Trophoblast cell (in vitro differentiated cells and primary cell): ENCODE results near the gene MAP3K4.

Experiments used
- DNase-seq, 2 donors: peaks; one replicate each; pipeline ENCODE4 v3.0.0-alpha.2; 2016
- H2AFZ ChIP-seq: 2 replicates; pipeline ENCODE4 v1.6.1; 2013; ENCODE audit warnings: low read length, moderate library complexity, mild to moderate bottlenecking; ENCODE audit not compliant: insufficient read depth, poor library complexity
- H2AK5ac ChIP-seq: 2 replicates; pipeline ENCODE4 v1.6.1; 2013; ENCODE audit warnings: mild to moderate bottlenecking, low read length
- H2BK120ac ChIP-seq: 2 replicates; pipeline ENCODE4 v1.6.1; 2013; ENCODE audit warnings: low read length, mild to moderate bottlenecking, moderate library complexity; ENCODE audit not compliant: insufficient read depth, poor library complexity
- H2BK12ac ChIP-seq: 2 replicates; pipeline ENCODE4 v1.6.1; 2013; ENCODE audit warnings: mild to moderate bottlenecking, low read length, moderate library complexity
- H2BK5ac ChIP-seq: 2 replicates; pipeline ENCODE4 v1.6.1; 2013; ENCODE audit warnings: low read length, low read depth, moderate library complexity, mild to moderate bottlenecking; ENCODE audit not compliant: poor library complexity
- H3K14ac ChIP-seq: 2 replicates; pipeline ENCODE4 v1.6.1; 2013; ENCODE audit warnings: mild to moderate bottlenecking, low read length
- H3K18ac ChIP-seq: 2 replicates; pipeline ENCODE4 v1.6.1; 2013; ENCODE audit warnings: mild to moderate bottlenecking, low read length
- H3K23ac ChIP-seq: 2 replicates; pipeline ENCODE4 v1.6.1; 2013; ENCODE audit warnings: low read length
- H3K27ac ChIP-seq: 2 replicates; pipeline ENCODE4 v1.5.1; 2013; ENCODE audit warnings: low read depth, mild to moderate bottlenecking, inconsistent platforms, low read length, moderate library complexity
- H3K27me3 ChIP-seq: 2 replicates; pipeline ENCODE4 v1.6.1; 2013; ENCODE audit warnings: inconsistent platforms, mild to moderate bottlenecking, low read length, moderate library complexity; ENCODE audit not compliant: insufficient read depth
- H3K36me3 ChIP-seq, 2 experiments: 1 replicate in 1 of 2; 2 replicates in 1 of 2; pipeline ENCODE4 v1.6.1; 2013; ENCODE audit warnings: low read length in 2 of 2, mild to moderate bottlenecking in 2 of 2, moderate library complexity in 1 of 2; ENCODE audit not compliant: insufficient read depth in 2 of 2, control insufficient read depth in 1 of 2
- H3K4ac ChIP-seq: 2 replicates; pipeline ENCODE4 v1.6.1; 2013; ENCODE audit warnings: low read depth, mild to moderate bottlenecking, low read length, moderate library complexity
- H3K4me1 ChIP-seq, 2 experiments: 1 replicate in 1 of 2; 2 replicates in 1 of 2; pipeline ENCODE4 v1.6.1; 2013; ENCODE audit warnings: low read length in 2 of 2, mild to moderate bottlenecking in 2 of 2, moderate library complexity in 1 of 2; ENCODE audit not compliant: insufficient read depth in 2 of 2, control insufficient read depth in 1 of 2
- H3K4me2 ChIP-seq: 2 replicates; pipeline ENCODE4 v1.6.1; 2013; ENCODE audit warnings: inconsistent platforms, mild to moderate bottlenecking, low read length, moderate library complexity
- H3K4me3 ChIP-seq: 2 replicates; pipeline ENCODE4 v1.5.1; 2013; ENCODE audit warnings: mild to moderate bottlenecking, low read depth, low read length, inconsistent platforms
- H3K79me1 ChIP-seq: one replicate; pipeline ENCODE4 v1.6.1; 2013; ENCODE audit warnings: low read length
- H3K79me2 ChIP-seq: 2 replicates; pipeline ENCODE4 v1.6.1; 2013; ENCODE audit warnings: low read length, mild to moderate bottlenecking; ENCODE audit not compliant: control insufficient read depth, insufficient read depth, poor library complexity
- H3K9ac ChIP-seq: 2 replicates; pipeline ENCODE4 v1.6.1; 2013; ENCODE audit warnings: mild to moderate bottlenecking, low read length
- H3K9me3 ChIP-seq: 2 replicates; pipeline ENCODE4 v1.6.1; 2013; ENCODE audit warnings: low read depth, mild to moderate bottlenecking, control low read depth, inconsistent platforms, low read length; ENCODE audit not compliant: insufficient read depth
- H4K12ac ChIP-seq: 2 replicates; pipeline ENCODE4 v1.6.1; 2013; ENCODE audit warnings: low read depth, mild to moderate bottlenecking, low read length, moderate library complexity
- H4K8ac ChIP-seq: 2 replicates; pipeline ENCODE4 v1.6.1; 2013; ENCODE audit warnings: low read depth, mild to moderate bottlenecking, low read length, moderate library complexity
- H4K91ac ChIP-seq: one replicate; pipeline ENCODE4 v1.6.1; 2013; ENCODE audit warnings: low read depth, mild to moderate bottlenecking, low read length, moderate library complexity
- WGBS: extraction: QIAGEN DNeasy Blood & Tissue Kit; methylation state at CpG from one replicate; pipeline ENCODE4 v1.1.7; 2013; ENCODE audit warnings: missing lambda C conversion rate; ENCODE audit not compliant: insufficient read length, insufficient coverage; ENCODE audit errors: extremely low coverage; 5-methylcytosine and 5-hydroxymethylcytosine counted together

The MAP3K4 gene

DNA sequence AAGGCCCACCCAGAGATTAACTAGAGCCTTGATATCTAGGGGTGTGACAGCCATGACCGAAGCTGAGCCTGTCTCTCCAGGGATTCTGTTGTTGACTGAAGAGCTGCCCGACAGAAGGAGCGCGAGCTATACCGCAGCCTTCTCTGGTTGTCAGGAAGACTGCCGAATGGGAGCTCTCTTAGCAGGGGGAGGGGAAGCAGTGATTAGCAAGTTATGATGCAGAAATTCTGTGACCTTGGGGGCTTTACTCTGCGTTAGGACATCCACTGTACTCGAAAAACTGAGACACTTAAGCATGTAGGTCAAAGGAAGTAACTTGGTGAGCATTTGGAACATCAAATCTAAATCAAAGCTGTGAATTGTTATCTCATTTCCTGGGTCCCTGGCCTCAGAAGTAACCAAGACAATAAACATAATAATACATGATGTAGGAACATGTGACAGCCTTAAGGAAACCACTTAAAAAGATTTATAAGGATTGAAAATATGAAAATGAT is 84.7 kb downstream of the MAP3K4 start:
- Histone ChIP-seq H4K8ac (no peak overlapping the region), H2BK120ac (no peak overlapping the region), H3K36me3 (peaks cover 12 to 15% of the 10 kb centered on the region in 2 experiments), H3K27me3 (no peaks in the 10 kb centered on the region), H3K4me3 (no peak overlapping the region), H4K91ac (no peak overlapping the region), H3K4me1 (no peaks in the 10 kb centered on the region), H3K9me3 (peaks cover 2% of the 10 kb centered on the region), H3K79me2 (no peaks in the 10 kb centered on the region), H2BK12ac (no peak overlapping the region), H3K4me2 (no peak overlapping the region), H3K4ac (no peak overlapping the region), H2BK5ac (no peak overlapping the region), H3K23ac (no peak overlapping the region), H2AK5ac (no peak overlapping the region), H3K18ac (no peak overlapping the region), H4K12ac (no peak overlapping the region), H3K9ac (no peak overlapping the region), H3K27ac (no peak overlapping the region), H3K14ac (no peak overlapping the region), H2AFZ (no peak overlapping the region), H3K79me1 (no peaks in the 10 kb centered on the region)
- no CpG with 5 or more reads among the region's 8 CpGs for WGBS
- DNase-seq = no peak

DNA sequence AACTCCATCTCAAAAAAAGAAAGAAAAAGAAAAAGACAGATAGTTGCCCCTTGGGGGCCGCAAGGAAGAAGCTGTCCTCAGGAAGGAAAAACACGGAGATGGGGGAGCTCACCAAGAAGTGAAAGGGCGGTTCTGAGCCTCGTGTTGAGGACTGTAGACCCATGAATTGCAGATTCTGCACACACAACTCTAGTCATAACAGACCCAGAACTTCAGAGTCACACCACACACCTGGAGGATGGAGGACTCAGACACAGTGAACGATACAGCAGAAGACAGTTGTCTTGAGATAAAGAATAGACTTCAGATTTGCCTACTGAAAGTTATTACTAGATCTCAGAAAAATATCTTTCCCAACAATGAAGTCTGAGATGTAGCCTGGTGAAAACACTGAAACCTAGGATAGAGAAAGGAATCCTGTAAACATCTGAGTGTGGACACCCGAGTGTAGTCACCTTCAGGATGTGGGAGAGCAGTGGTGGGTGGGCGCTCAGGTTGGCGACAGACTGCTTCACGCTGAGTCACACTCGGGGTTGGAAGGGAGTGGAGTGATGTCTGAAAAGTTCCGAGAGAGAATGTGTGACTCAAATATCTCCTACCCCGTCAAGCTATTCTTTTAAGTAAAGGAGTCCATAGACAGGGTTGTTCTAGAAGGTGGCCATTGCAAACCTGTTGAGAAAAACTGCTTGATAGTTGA is 88.1 kb downstream of the MAP3K4 start:
- Histone ChIP-seq H3K18ac (no peak overlapping the region), H3K4me1 (no peaks in the 10 kb centered on the region), H3K23ac (no peak overlapping the region), H2BK120ac (no peak overlapping the region), H3K4ac (no peak overlapping the region), H2AK5ac (no peak overlapping the region), H4K12ac (no peak overlapping the region), H3K27me3 (no peaks in the 10 kb centered on the region), H4K8ac (no peak overlapping the region), H3K4me3 (no peak overlapping the region), H3K27ac (no peak overlapping the region), H2BK12ac (no peak overlapping the region), H3K79me2 (no peaks in the 10 kb centered on the region), H3K9me3 (peaks cover 2% of the 10 kb centered on the region), H3K4me2 (no peak overlapping the region), H3K9ac (no peak overlapping the region), H4K91ac (no peak overlapping the region), H2BK5ac (no peak overlapping the region), H3K36me3 (peaks cover 15 to 26% of the 10 kb centered on the region in 2 experiments), H3K79me1 (no peaks in the 10 kb centered on the region), H2AFZ (no peak overlapping the region), H3K14ac (no peak overlapping the region)
- DNase-seq = no peak
- WGBS = no CpG with 5 or more reads among the region's 12 CpGs

DNA sequence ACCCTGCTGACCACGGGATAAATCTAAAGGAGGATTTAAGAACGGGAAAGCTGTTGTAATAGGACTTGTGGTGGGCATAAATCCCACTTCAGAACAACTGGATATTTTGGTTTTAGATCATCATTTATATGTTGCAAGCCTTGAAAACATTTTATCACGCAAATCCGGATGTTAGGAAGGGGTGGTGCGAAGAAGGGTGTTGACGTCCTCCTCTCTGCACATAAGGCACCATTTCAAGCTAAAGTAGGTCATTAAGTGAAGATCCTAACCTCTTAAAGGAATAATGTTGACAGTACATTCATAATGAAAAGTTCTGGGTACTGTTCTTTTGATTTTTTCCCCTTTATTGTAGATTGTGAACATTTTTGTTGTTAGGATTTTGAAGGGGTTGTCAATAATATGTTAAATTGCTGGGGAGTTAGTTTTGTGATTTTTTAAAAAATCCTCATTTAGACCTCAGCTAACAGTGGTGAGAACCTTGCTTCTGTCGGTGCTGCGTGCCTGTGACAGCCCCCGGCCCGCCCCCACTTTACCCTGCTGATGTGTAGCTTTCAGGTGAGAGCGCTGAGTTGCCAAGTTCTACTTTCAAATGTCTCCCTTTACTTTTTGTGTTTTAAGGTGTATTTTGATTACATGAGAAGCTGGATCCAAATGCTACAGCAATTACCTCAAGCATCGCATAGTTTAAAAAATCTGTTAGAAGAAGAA is 88.8 kb downstream of the MAP3K4 start:
- WGBS = no CpG with 5 or more reads among the region's 12 CpGs
- Histone ChIP-seq H3K18ac (no peak overlapping the region), H3K4ac (no peak overlapping the region), H2BK120ac (no peak overlapping the region), H3K79me2 (no peaks in the 10 kb centered on the region), H3K14ac (no peak overlapping the region), H4K8ac (no peak overlapping the region), H3K9ac (no peak overlapping the region), H3K4me2 (no peak overlapping the region), H3K23ac (no peak overlapping the region), H2AFZ (no peak overlapping the region), H3K27ac (no peak overlapping the region), H3K4me3 (no peak overlapping the region), H4K91ac (no peak overlapping the region), H2BK5ac (no peak overlapping the region), H2BK12ac (no peak overlapping the region), H3K4me1 (no peaks in the 10 kb centered on the region), H3K9me3 (peaks cover 2% of the 10 kb centered on the region), H4K12ac (no peak overlapping the region), H3K79me1 (no peaks in the 10 kb centered on the region), H3K27me3 (no peaks in the 10 kb centered on the region), H2AK5ac (no peak overlapping the region), H3K36me3 (peaks cover 15 to 25% of the 10 kb centered on the region in 2 experiments)
- DNase-seq = no peak

DNA sequence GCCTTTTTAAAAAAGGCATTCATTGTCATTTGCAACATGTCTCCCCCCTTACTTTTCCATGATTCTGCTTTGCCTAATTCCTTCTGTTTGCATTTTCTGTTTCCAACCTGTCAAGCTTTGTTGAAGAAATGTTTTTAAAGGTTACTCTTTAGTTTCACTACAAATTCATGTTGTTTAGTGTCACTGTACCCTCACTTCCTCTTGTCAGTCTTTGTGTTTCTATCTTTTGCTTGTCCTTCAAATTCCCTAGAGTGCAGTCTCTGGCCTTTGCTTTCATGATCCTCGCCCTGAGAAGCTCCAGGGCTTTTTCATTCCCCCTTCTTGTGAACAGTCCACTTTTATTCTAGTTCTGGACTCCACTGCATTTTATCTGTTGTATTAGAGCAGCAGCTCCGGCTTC is 90.6 kb downstream of the MAP3K4 start:
- no peaks in the 10 kb centered on the region for H3K4me1 ChIP-seq
- H3K18ac ChIP-seq = no peak overlapping the region
- H2BK5ac ChIP-seq = no peak overlapping the region
- no peak overlapping the region for H4K91ac ChIP-seq
- no peak overlapping the region for H3K9ac ChIP-seq
- no peak overlapping the region for H3K14ac ChIP-seq
- WGBS = no CpG with 5 or more reads among the region's 2 CpGs
- H3K79me2 ChIP-seq = no peaks in the 10 kb centered on the region
- H3K9me3 ChIP-seq = peaks cover 2% of the 10 kb centered on the region
- H2BK120ac ChIP-seq = no peak overlapping the region
- no peak overlapping the region for H3K4me2 ChIP-seq
- H3K4ac ChIP-seq = no peak overlapping the region
- no peak for DNase-seq
- H2AFZ ChIP-seq = no peak overlapping the region
- H3K27ac ChIP-seq = no peak overlapping the region
- no peak overlapping the region for H2AK5ac ChIP-seq
- no peaks in the 10 kb centered on the region for H3K79me1 ChIP-seq
- no peak overlapping the region for H4K8ac ChIP-seq
- H3K23ac ChIP-seq = no peak overlapping the region
- H4K12ac ChIP-seq = no peak overlapping the region
- no peak overlapping the region for H2BK12ac ChIP-seq
- H3K4me3 ChIP-seq = no peak overlapping the region
- H3K36me3 ChIP-seq = peaks cover 13 to 25% of the 10 kb centered on the region in 2 experiments
- no peaks in the 10 kb centered on the region for H3K27me3 ChIP-seq
